Osteocyte (in vitro differentiated cells): ENCODE measurements around the gene TCP11. TPM values are rescaled to one million over a fixed set of nuclear protein-coding genes. Genes with fewer than 3 reads are reported as not detected.

Source experiments
- DNase-seq: peaks from one replicate; pipeline ENCODE4 v3.0.0; 2021; ENCODE audit warnings: mixed read lengths; ENCODE audit not compliant: unreplicated experiment; ENCODE audit errors: extremely low spot score
- H3K27ac Mint-ChIP-seq: one replicate; pipeline ENCODE4 v1.8.0; 2021; ENCODE audit warnings: mild to moderate bottlenecking, mixed read lengths; ENCODE audit not compliant: unreplicated experiment
- H3K27me3 Mint-ChIP-seq: one replicate; pipeline ENCODE4 v1.8.0; 2021; ENCODE audit warnings: mixed read lengths; ENCODE audit not compliant: unreplicated experiment
- H3K36me3 Mint-ChIP-seq: one replicate; pipeline ENCODE4 v1.8.0; 2021; ENCODE audit warnings: mixed read lengths; ENCODE audit not compliant: unreplicated experiment
- H3K4me1 Mint-ChIP-seq: one replicate; pipeline ENCODE4 v1.8.0; 2021; ENCODE audit warnings: mixed read lengths; ENCODE audit not compliant: unreplicated experiment
- H3K4me3 Mint-ChIP-seq: one replicate; pipeline ENCODE4 v1.8.0; 2021; ENCODE audit warnings: mild to moderate bottlenecking, moderate library complexity, mixed read lengths; ENCODE audit not compliant: unreplicated experiment
- H3K9me3 Mint-ChIP-seq: one replicate; pipeline ENCODE4 v1.8.0; 2021; ENCODE audit warnings: mixed read lengths; ENCODE audit not compliant: unreplicated experiment
- CTCF ChIP-seq: fragments of 200-600 bp; sonication (generic); IDR thresholded peaks from 2 replicates; pipeline ENCODE4 v1.5.0; 2021; ENCODE audit warnings: antibody characterized with exemption, mild to moderate bottlenecking, moderate library complexity
- total RNA-seq: library from RNA; stranded (reverse); gene quantifications from 2 replicates; pipeline ENCODE4 v1.2.1, GENCODE V29; 2021

TCP11 gene
- total RNA-seq, 1 donor from 2014 or later, result 0.43 TPM

GRCh38 chr6:35149891-35150566 is 8.9 kb upstream of the TCP11 start:
- no peaks in the 10 kb centered on the region for H3K36me3 Mint-ChIP-seq
- H3K9me3 Mint-ChIP-seq, result no peaks in the 10 kb centered on the region
- TF ChIP-seq CTCF, result no peak
- DNase-seq, result no peak
- peaks cover 56% of the 10 kb centered on the region for H3K4me1 Mint-ChIP-seq
- no peak overlapping the region for H3K27ac Mint-ChIP-seq
- H3K4me3 Mint-ChIP-seq, result no peak overlapping the region
- H3K27me3 Mint-ChIP-seq, result no peaks in the 10 kb centered on the region

GRCh38 chr6:35148167-35148741 is 7.1 kb upstream of the TCP11 start:
- no peaks in the 10 kb centered on the region for H3K27me3 Mint-ChIP-seq
- DNase-seq, result peak; percentile 46
- H3K4me3 Mint-ChIP-seq, result no peak overlapping the region
- H3K4me1 Mint-ChIP-seq, result peaks cover 50% of the 10 kb centered on the region
- no peaks in the 10 kb centered on the region for H3K9me3 Mint-ChIP-seq
- no peaks in the 10 kb centered on the region for H3K36me3 Mint-ChIP-seq
- peak overlapping the region; percentile 67 for H3K27ac Mint-ChIP-seq
- TF ChIP-seq CTCF, result no peak

- H3K36me3 Mint-ChIP-seq, result no peaks in the 10 kb centered on the region
- H3K4me3 Mint-ChIP-seq, result no peak overlapping the region
- TF ChIP-seq CTCF, result no peak
- no peaks in the 10 kb centered on the region for H3K9me3 Mint-ChIP-seq
- DNase-seq, result no peak
- peaks cover 58% of the 10 kb centered on the region for H3K4me1 Mint-ChIP-seq
- no peaks in the 10 kb centered on the region for H3K27me3 Mint-ChIP-seq
- no peak overlapping the region for H3K27ac Mint-ChIP-seq
Observed at GRCh38 chr6:35147486-35147885, 6.3 kb upstream of the TCP11 start.

- Mint-ChIP-seq H3K27me3 (no peaks in the 10 kb centered on the region), H3K27ac (no peak overlapping the region), H3K36me3 (no peaks in the 10 kb centered on the region), H3K4me1 (peaks cover 58% of the 10 kb centered on the region), H3K9me3 (no peaks in the 10 kb centered on the region), H3K4me3 (no peak overlapping the region)
- no peak for TF ChIP-seq CTCF
- no peak for DNase-seq
Observed at GRCh38 chr6:35147026-35147425, 5.9 kb upstream of the TCP11 start.

- Mint-ChIP-seq H3K9me3 (no peaks in the 10 kb centered on the region), H3K4me3 (no peak overlapping the region), H3K4me1 (peaks cover 52% of the 10 kb centered on the region), H3K27ac (no peak overlapping the region), H3K27me3 (no peaks in the 10 kb centered on the region), H3K36me3 (no peaks in the 10 kb centered on the region)
- DNase-seq, result no peak
- TF ChIP-seq CTCF, result peak; percentile 77
Observed at GRCh38 chr6:35146453-35146852, 5.3 kb upstream of the TCP11 start.
